ENCODE data around the gene HNF1B.
A peak's percentile ranks its signal among the peaks of the same experiment; 100 is the strongest.
"Not testable (repeated sequence)": the region's sequence is repeated elsewhere in the genome, so short reads cannot be mapped to it uniquely, and the experiment has no call there.

HNF1B gene, protein sequence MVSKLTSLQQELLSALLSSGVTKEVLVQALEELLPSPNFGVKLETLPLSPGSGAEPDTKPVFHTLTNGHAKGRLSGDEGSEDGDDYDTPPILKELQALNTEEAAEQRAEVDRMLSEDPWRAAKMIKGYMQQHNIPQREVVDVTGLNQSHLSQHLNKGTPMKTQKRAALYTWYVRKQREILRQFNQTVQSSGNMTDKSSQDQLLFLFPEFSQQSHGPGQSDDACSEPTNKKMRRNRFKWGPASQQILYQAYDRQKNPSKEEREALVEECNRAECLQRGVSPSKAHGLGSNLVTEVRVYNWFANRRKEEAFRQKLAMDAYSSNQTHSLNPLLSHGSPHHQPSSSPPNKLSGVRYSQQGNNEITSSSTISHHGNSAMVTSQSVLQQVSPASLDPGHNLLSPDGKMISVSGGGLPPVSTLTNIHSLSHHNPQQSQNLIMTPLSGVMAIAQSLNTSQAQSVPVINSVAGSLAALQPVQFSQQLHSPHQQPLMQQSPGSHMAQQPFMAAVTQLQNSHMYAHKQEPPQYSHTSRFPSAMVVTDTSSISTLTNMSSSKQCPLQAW

GRCh38 chr17:37744961-37745800 is at the start of gene HNF1B:
Gene HNF1B, minus strand, starts transcription at chr17:37745059. Its CDS starts 175 bp downstream, at chr17:37744884.
- peaks cover 84% of the 10 kb centered on the region for H3K27me3 Mint-ChIP-seq
- H3K36me3 Mint-ChIP-seq (ENCODE audit: low read depth), result no peaks in the 10 kb centered on the region
- H3K4me3 Mint-ChIP-seq, result peak within 1 kb of the TSS; percentile 37
- no peak for DNase-seq
- peaks cover 29% of the 10 kb centered on the region for H3K4me1 Mint-ChIP-seq (ENCODE audit: low read depth)
- H3K27ac Mint-ChIP-seq, result no peak within 1 kb of the TSS
- H3K9me3 Mint-ChIP-seq, result no peaks in the 10 kb centered on the region

DNA sequence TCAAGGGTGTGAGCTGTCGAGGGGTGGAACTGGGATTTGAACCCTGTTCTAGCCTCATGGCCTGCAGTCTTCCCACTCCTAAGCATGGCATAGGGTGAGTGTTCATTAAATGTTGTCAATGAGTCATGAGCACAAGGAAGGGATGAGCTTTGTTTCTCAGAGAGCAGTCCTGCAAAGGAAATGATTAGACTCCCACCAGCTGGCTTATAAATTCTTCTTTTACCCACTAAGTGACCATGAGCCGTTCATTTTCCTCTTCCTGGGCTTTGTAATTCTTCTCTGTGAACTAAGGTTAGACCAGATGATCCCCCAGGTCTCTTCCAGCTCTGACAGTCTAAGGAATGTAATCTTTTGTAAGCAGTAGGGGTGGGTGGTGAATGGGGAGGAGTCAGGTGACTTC is 47.9 kb upstream of the HNF1B start:
- DNase-seq, result no peak
- no peaks in the 10 kb centered on the region for H3K9me3 Mint-ChIP-seq
- no peaks in the 10 kb centered on the region for H3K36me3 Mint-ChIP-seq (ENCODE audit: low read depth)
- peaks cover 2% of the 10 kb centered on the region for H3K4me1 Mint-ChIP-seq (ENCODE audit: low read depth)
- no peak overlapping the region for H3K4me3 Mint-ChIP-seq
- H3K27ac Mint-ChIP-seq, result no peak overlapping the region
- peaks cover 46% of the 10 kb centered on the region for H3K27me3 Mint-ChIP-seq

DNA sequence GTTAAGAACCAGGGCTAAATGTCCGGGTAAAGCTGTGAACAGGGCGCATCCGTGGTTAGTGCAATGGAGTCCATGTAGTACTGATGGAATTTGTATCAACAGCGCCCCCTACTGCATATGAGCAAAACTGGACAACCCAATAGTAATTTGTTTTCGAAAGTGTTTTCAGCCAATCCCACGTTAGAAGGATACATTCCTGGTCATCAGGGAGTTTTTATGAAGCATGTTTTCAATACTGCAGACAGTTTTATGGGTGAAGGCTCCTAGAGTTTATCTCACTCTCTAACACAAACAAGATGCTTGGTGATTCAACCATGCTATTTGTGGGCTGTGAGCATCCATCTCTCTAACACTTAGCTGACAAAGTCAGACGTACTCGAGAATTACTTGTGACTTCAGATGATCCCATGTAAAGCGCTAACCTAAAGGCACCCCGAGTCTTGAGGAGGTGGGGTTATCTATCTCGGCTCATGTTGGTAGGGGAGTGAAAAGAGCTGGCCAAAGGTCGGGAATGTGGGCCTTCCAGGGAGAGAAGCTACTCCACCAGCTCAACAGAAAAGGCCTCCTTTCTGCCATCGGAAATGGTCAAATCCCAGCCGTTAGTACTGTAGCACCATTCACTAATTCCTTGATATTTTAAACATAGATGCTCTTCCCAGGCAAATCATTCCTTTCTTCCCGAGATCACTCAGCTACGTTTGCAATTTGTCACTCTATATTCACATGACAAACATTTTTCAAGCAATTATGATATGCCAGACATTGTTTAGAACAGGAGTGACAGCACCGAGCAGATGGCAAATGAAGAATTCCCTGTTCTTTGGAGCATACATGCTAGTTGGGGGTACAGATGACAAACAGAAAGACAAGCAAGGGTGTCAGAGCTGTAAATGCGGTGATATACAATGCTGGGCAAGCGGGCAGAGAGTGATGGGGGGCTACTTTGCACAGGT is 46.9 kb upstream of the HNF1B start:
- H3K9me3 Mint-ChIP-seq, result no peaks in the 10 kb centered on the region
- no peaks in the 10 kb centered on the region for H3K36me3 Mint-ChIP-seq (ENCODE audit: low read depth)

GRCh38 chr17:37789771-37790541 is 45.1 kb upstream of the HNF1B start:
- no peak for DNase-seq
- Mint-ChIP-seq H3K36me3 (ENCODE audit: low read depth) (no peaks in the 10 kb centered on the region), H3K9me3 (no peaks in the 10 kb centered on the region), H3K27me3 (peaks cover 55% of the 10 kb centered on the region), H3K4me3 (no peak overlapping the region), H3K27ac (no peak overlapping the region), H3K4me1 (ENCODE audit: low read depth) (peaks cover 2% of the 10 kb centered on the region)

More for the DNA sequence above, 46.9 kb upstream of the HNF1B start:
- H3K27me3 Mint-ChIP-seq, result peaks cover 49% of the 10 kb centered on the region
- H3K4me3 Mint-ChIP-seq, result no peak overlapping the region
- H3K4me1 Mint-ChIP-seq (ENCODE audit: low read depth), result peaks cover 2% of the 10 kb centered on the region
- no peak overlapping the region for H3K27ac Mint-ChIP-seq
- no peak for DNase-seq

GRCh38 chr17:37789021-37789565 is 44.2 kb upstream of the HNF1B start:
- peaks cover 2% of the 10 kb centered on the region for H3K4me1 Mint-ChIP-seq (ENCODE audit: low read depth)
- no peak for DNase-seq
- H3K36me3 Mint-ChIP-seq (ENCODE audit: low read depth), result no peaks in the 10 kb centered on the region
- H3K9me3 Mint-ChIP-seq, result no peaks in the 10 kb centered on the region
- peaks cover 58% of the 10 kb centered on the region for H3K27me3 Mint-ChIP-seq
- H3K4me3 Mint-ChIP-seq, result no peak overlapping the region
- no peak overlapping the region for H3K27ac Mint-ChIP-seq

DNA sequence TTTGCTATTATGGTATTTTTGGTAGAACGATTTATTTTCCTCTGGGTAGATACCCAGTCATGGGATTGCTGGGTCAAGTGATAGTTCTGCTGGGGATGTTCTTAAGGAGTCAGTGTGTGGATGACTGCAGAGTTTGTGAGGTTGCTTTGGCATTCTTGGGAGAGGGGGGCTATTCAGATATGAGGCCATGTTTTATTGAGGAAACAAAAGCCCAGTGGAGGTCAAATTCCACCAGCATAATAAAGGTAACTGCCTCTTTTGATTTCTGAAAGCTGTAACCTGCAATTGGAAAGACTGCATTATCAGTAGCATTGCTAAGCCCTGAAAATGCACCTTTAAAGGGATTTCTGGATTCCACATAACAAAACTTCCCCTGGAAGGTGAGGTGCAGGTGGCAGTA is 43.7 kb upstream of the HNF1B start:
- H3K36me3 Mint-ChIP-seq (ENCODE audit: low read depth), result no peaks in the 10 kb centered on the region
- no peak overlapping the region for H3K27ac Mint-ChIP-seq
- DNase-seq, result no peak
- peaks cover 2% of the 10 kb centered on the region for H3K4me1 Mint-ChIP-seq (ENCODE audit: low read depth)
- H3K27me3 Mint-ChIP-seq, result peaks cover 62% of the 10 kb centered on the region
- no peaks in the 10 kb centered on the region for H3K9me3 Mint-ChIP-seq
- no peak overlapping the region for H3K4me3 Mint-ChIP-seq

- H3K4me3 Mint-ChIP-seq, result no peak overlapping the region
- peaks cover 2% of the 10 kb centered on the region for H3K4me1 Mint-ChIP-seq (ENCODE audit: low read depth)
- H3K27ac Mint-ChIP-seq, result no peak overlapping the region
- H3K9me3 Mint-ChIP-seq, result no peaks in the 10 kb centered on the region
- no peaks in the 10 kb centered on the region for H3K36me3 Mint-ChIP-seq (ENCODE audit: low read depth)
- no peak for DNase-seq
- H3K27me3 Mint-ChIP-seq, result peaks cover 66% of the 10 kb centered on the region
Observed at GRCh38 chr17:37787055-37787757, 42.3 kb upstream of the HNF1B start.

DNA sequence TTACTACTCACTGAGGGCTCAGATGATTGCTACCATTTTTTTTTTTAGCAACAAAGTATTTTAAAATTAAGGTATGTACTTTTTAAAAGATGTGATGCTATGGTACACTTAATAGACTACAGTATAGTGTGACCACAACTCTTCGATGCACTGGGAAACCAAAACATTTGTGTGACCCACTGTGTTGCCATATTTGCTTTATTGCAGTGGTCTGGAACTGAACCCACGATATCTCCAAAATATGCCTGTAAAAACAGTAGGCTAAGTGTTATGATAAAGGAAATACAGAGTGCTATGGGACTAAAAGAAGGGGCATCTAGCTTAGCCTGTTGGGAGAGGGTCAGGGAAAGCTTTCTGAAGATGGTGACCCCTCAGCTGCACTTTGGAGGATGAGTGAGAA is 41.6 kb upstream of the HNF1B start:
- DNase-seq, result no peak
- Mint-ChIP-seq H3K36me3 (ENCODE audit: low read depth) (no peaks in the 10 kb centered on the region), H3K4me1 (ENCODE audit: low read depth) (peaks cover 2% of the 10 kb centered on the region), H3K4me3 (no peak overlapping the region), H3K27ac (no peak overlapping the region), H3K27me3 (peaks cover 61% of the 10 kb centered on the region), H3K9me3 (no peaks in the 10 kb centered on the region)

DNA sequence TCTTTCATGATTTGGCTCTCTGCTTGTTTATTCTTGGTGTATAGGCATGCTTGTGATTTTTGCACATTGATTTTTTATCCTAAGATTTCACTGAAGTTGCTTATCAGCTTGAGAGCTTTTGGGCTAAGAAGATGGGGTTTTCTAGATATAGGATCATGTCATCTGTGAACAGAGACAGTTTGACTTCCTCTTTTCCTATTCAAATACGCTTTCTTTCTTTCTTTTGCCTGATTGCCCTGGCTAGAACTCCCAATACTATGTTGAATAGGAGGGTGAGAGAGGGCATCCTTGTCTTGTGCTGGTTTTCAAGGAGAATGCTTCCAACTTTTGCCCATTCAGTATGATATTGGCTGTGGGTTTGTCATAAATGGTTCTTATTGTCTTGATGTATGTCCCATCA is 37.6 kb upstream of the HNF1B start:
- H3K9me3 Mint-ChIP-seq; DNase-seq; H3K36me3 Mint-ChIP-seq (ENCODE audit: low read depth); H3K4me3 Mint-ChIP-seq; H3K4me1 Mint-ChIP-seq (ENCODE audit: low read depth); H3K27ac Mint-ChIP-seq: not testable (repeated sequence)
- peaks cover 31% of the 10 kb centered on the region for H3K27me3 Mint-ChIP-seq

GRCh38 chr17:37781451-37781850 is 36.6 kb upstream of the HNF1B start:
- H3K4me3 Mint-ChIP-seq, result no peak overlapping the region
- peaks cover 21% of the 10 kb centered on the region for H3K27me3 Mint-ChIP-seq
- no peak for DNase-seq
- no peaks in the 10 kb centered on the region for H3K9me3 Mint-ChIP-seq
- no peaks in the 10 kb centered on the region for H3K36me3 Mint-ChIP-seq (ENCODE audit: low read depth)
- peaks cover 3% of the 10 kb centered on the region for H3K4me1 Mint-ChIP-seq (ENCODE audit: low read depth)
- H3K27ac Mint-ChIP-seq, result no peak overlapping the region

DNA sequence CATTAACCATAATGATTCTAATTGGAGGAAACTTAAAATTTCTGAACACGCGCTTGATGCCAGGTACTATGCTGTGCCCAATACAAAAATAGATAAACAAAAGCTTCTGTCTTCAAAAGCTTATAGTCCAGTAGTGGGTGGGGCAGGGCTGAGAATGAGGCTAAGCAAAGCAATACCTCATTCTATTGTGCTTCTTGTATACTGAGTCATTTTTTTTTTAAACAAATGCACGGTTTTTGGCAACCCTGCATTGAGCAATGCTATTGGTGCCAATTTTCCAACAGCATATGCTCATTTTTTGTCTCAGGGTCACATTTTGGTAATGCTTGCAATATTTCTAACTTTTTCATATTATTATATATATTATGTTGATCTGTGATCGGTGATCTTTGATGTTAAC is 34.7 kb upstream of the HNF1B start:
- no peak overlapping the region for H3K27ac Mint-ChIP-seq
- H3K4me3 Mint-ChIP-seq, result no peak overlapping the region
- H3K36me3 Mint-ChIP-seq (ENCODE audit: low read depth), result no peaks in the 10 kb centered on the region
- peaks cover 10% of the 10 kb centered on the region for H3K27me3 Mint-ChIP-seq
- H3K9me3 Mint-ChIP-seq, result no peaks in the 10 kb centered on the region
- no peak for DNase-seq
- peaks cover 12% of the 10 kb centered on the region for H3K4me1 Mint-ChIP-seq (ENCODE audit: low read depth)

DNA sequence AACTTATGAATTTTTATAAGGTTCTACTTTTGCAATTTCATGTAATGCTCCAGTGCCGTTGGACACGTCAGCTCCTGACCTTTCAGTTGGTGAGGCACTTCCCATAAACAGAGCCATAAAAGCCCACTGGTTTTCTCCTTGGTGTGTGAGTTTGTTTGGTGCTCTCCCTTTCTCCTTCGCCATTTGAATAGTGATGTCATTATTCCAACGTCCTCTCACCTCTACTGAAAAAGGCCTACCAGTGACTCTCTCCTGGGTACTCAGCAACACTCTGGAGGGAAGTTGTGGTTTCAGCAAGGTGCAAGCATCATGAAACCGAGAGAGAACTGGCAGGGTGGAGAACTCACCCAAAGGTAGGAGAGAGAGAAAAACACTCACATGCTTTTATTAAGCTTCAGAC is 29.6 kb upstream of the HNF1B start:
- H3K27ac Mint-ChIP-seq, result peak overlapping the region; percentile 32
- no peaks in the 10 kb centered on the region for H3K36me3 Mint-ChIP-seq (ENCODE audit: low read depth)
- H3K27me3 Mint-ChIP-seq, result peaks cover 24% of the 10 kb centered on the region
- H3K4me3 Mint-ChIP-seq, result no peak overlapping the region
- DNase-seq, result no peak
- H3K9me3 Mint-ChIP-seq, result no peaks in the 10 kb centered on the region
- peaks cover 35% of the 10 kb centered on the region for H3K4me1 Mint-ChIP-seq (ENCODE audit: low read depth)

DNA sequence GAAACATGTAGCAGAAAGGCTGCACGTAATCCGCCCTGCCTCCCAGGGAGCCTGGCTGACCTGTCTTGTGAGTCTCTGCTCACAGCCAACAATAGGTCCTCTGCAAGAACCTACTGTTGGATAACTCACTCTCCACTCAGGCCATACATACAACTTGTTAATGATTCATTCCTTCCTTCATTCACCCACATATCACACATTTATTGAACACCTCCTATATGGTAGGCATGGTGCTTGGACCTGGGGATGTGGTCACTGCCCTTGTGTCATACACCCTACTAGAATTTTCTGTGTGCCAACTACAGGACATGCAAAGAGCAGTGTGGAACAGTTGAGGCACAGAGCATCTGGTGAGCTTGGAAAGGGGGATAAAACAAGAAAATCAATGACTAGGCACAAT is 28.1 kb upstream of the HNF1B start:
- no peak for DNase-seq
- Mint-ChIP-seq H3K27me3 (peaks cover 37% of the 10 kb centered on the region), H3K27ac (peak overlapping the region; percentile 9), H3K36me3 (ENCODE audit: low read depth) (no peaks in the 10 kb centered on the region), H3K4me3 (no peak overlapping the region), H3K4me1 (ENCODE audit: low read depth) (peaks cover 33% of the 10 kb centered on the region), H3K9me3 (no peaks in the 10 kb centered on the region)
